NCI-H1436 (cell line): ENCODE measurements around the gene ZNF429.
A peak's percentile ranks its signal among the peaks of the same experiment; 100 is the strongest.
"Not testable (repeated sequence)": the region's sequence is repeated elsewhere in the genome, so short reads cannot be mapped to it uniquely, and the experiment has no call there.

ENCODE experiments used
- DNase-seq: peaks from one replicate; lab custom pipeline; 2025; lab: John Stamatoyannopoulos, UW

Gene ZNF429

GRCh38 chr19:21519488-21519887 lies 14.1 kb downstream of the ZNF429 start:
- no peak for DNase-seq

GRCh38 chr19:21532904-21533303 lies 27.5 kb downstream of the ZNF429 start:
- no peak for DNase-seq

GRCh38 chr19:21536741-21537290 lies 31.4 kb downstream of the ZNF429 start:
- DNase-seq: not testable (repeated sequence)

- no peak for DNase-seq
Observed at GRCh38 chr19:21559444-21559843, 54.0 kb downstream of the ZNF429 start.

GRCh38 chr19:21564406-21564805 lies 59.0 kb downstream of the ZNF429 start:
- no peak for DNase-seq

GRCh38 chr19:21566073-21566472 lies 60.7 kb downstream of the ZNF429 start:
- DNase-seq: no peak

GRCh38 chr19:21567806-21568205 lies 62.4 kb downstream of the ZNF429 start:
- not testable (repeated sequence) for DNase-seq

- DNase-seq: peak; percentile 86
Observed at GRCh38 chr19:21568816-21569493, 63.6 kb downstream of the ZNF429 start.

GRCh38 chr19:21569494-21569865 lies 64.1 kb downstream of the ZNF429 start:
- DNase-seq: peak; percentile 22

GRCh38 chr19:21571316-21571715 lies 65.9 kb downstream of the ZNF429 start:
- no peak for DNase-seq

- DNase-seq: no peak
Observed at GRCh38 chr19:21574607-21575006, 69.2 kb downstream of the ZNF429 start.

- DNase-seq: no peak
Observed at GRCh38 chr19:21576481-21576880, 71.1 kb downstream of the ZNF429 start.

- DNase-seq: no peak
Observed at GRCh38 chr19:21580101-21580500, 74.7 kb downstream of the ZNF429 start.

- no peak for DNase-seq
Observed at GRCh38 chr19:21580818-21581217, 75.4 kb downstream of the ZNF429 start.

- DNase-seq: no peak
Observed at GRCh38 chr19:21581646-21582240, 76.3 kb downstream of the ZNF429 start.

GRCh38 chr19:21584537-21584936 lies 79.1 kb downstream of the ZNF429 start:
- no peak for DNase-seq

- no peak for DNase-seq
Observed at GRCh38 chr19:21585281-21585890, 80.0 kb downstream of the ZNF429 start.

GRCh38 chr19:21586311-21587116 lies 81.1 kb downstream of the ZNF429 start:
- no peak for DNase-seq

- DNase-seq: no peak
Observed at GRCh38 chr19:21587117-21587461, 81.7 kb downstream of the ZNF429 start.

- no peak for DNase-seq
Observed at GRCh38 chr19:21587549-21587948, 82.1 kb downstream of the ZNF429 start.

- DNase-seq: no peak
Observed at GRCh38 chr19:21588065-21588601, 82.7 kb downstream of the ZNF429 start.

GRCh38 chr19:21590867-21591266 lies 85.5 kb downstream of the ZNF429 start:
- DNase-seq: no peak
